Measurements from ENCODE around the gene CLNK.
"Not testable (repeated sequence)": the region's sequence is repeated elsewhere in the genome, so short reads cannot be mapped to it uniquely, and the experiment has no call there.

Gene CLNK

GRCh38 chr4:10575414-10575813 lies 109.2 kb downstream of the CLNK start:
- DNase-seq, result no peak

GRCh38 chr4:10574553-10574952 lies 110.0 kb downstream of the CLNK start:
- not testable (repeated sequence) for DNase-seq

- DNase-seq, result no peak
These were observed 112.7 kb downstream of the CLNK start for GRCh38 chr4:10571909-10572308.

GRCh38 chr4:10569491-10569890 lies 115.1 kb downstream of the CLNK start:
- DNase-seq, result no peak

GRCh38 chr4:10567766-10568165 lies 116.8 kb downstream of the CLNK start:
- DNase-seq, result no peak

GRCh38 chr4:10565166-10565780 lies 119.3 kb downstream of the CLNK start:
- DNase-seq, result no peak

GRCh38 chr4:10554694-10555093 lies 129.9 kb downstream of the CLNK start:
- peak; percentile 45 for DNase-seq

- DNase-seq, result no peak
These were observed 130.4 kb downstream of the CLNK start for GRCh38 chr4:10554121-10554520.

GRCh38 chr4:10552591-10553280 lies 131.8 kb downstream of the CLNK start:
- DNase-seq, result no peak

- DNase-seq, result no peak
These were observed 148.7 kb downstream of the CLNK start for GRCh38 chr4:10535912-10536311.

- DNase-seq, result no peak
These were observed 149.7 kb downstream of the CLNK start for GRCh38 chr4:10534820-10535219.

GRCh38 chr4:10532155-10532554 lies 152.4 kb downstream of the CLNK start:
- no peak for DNase-seq

GRCh38 chr4:10530137-10530786 lies 154.3 kb downstream of the CLNK start:
- DNase-seq, result no peak

GRCh38 chr4:10529291-10530136 lies 155.1 kb downstream of the CLNK start:
- no peak for DNase-seq

GRCh38 chr4:10527438-10527837 lies 157.1 kb downstream of the CLNK start:
- DNase-seq, result no peak

- no peak for DNase-seq
These were observed 157.9 kb downstream of the CLNK start for GRCh38 chr4:10526429-10527222.

- no peak for DNase-seq
These were observed 160.3 kb downstream of the CLNK start for GRCh38 chr4:10524196-10524833.

GRCh38 chr4:10521424-10521823 lies 163.1 kb downstream of the CLNK start:
- peak; percentile 60 for DNase-seq

GRCh38 chr4:10509733-10510132 lies 174.8 kb downstream of the CLNK start:
- DNase-seq, result no peak

- no peak for DNase-seq
These were observed 178.5 kb downstream of the CLNK start for GRCh38 chr4:10506077-10506476.

GRCh38 chr4:10504570-10505179 lies 179.9 kb downstream of the CLNK start:
- no peak for DNase-seq

- DNase-seq, result no peak
These were observed 181.9 kb downstream of the CLNK start for GRCh38 chr4:10502717-10503116.
